Stimulated activated CD8-positive, alpha-beta memory T cell treated with anti-CD3 and anti-CD28 coated beads, Interleukin-15, amount 100 ng/mL, for 24 hours (primary cell): ENCODE data around the gene MIA3.
"Not testable (repeated sequence)": the region's sequence is repeated elsewhere in the genome, so short reads cannot be mapped to it uniquely, and the experiment has no call there.

Experiments
- DNase-seq: peaks from one replicate; pipeline ENCODE4 v3.0.0-alpha.2; 2020; ENCODE audit warnings: low read depth

The MIA3 gene

DNA sequence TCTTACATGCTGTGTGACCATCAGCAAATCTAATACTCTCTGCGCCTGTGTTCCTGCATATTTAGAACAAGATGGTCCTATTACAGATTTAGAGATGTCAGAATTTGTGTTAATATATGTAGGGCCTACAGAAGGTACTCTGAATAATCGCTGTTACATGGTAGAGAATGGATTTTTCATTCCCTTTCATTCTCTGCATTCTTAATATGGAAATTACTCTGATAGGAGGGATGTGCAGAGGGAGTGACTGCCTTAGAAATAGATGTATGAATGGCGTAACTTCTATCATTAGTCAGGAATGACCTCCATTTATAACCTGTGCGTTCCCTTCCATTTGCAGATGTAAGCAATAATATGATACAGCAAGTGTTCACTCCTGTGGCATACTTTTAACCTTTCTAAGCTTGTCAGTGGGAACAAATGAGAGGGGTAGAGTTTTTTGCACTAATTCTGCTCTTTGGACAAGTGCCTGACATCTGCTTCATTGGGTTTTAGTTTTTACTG is 45.6 kb downstream of the MIA3 start:
- no peak for DNase-seq

DNA sequence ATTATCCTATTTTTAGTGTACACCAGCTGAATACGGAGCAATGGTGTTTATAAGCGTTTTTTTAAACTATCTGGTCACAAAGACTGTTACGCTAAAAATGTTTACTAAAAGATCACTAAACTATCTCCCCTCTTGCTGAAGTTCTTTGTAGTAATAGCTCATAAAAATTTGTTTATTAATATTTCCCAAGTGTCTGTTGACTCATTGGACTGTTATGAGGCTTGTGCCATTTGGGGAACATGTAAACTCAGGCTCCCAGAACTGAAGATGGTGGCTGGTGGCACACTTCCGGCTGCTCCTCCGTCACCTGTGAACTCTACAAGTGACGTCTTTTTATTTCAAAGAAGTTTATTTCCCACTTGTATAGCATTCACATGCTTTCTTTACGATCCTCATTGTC is 48.1 kb downstream of the MIA3 start:
- DNase-seq, result no peak

DNA sequence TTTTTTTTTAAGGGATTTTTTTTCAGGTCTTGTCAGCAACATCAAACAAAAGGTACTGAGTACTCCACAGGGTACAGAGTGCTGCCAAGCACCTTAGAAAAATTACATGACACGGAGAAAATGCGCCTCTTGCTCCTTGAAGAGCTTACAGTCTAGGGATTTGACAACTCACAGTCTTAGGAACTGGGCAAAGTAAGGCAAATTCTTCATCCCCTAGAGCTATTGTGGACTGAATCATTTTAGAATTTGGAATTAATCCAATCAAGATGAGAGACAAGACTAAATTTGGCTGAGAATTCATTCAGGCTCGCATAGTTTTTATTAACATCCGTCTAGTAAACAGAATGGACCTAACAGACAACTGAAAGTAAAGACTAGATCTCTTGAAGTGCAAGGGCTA is 50.3 kb downstream of the MIA3 start:
- DNase-seq, result not testable (repeated sequence)

DNA sequence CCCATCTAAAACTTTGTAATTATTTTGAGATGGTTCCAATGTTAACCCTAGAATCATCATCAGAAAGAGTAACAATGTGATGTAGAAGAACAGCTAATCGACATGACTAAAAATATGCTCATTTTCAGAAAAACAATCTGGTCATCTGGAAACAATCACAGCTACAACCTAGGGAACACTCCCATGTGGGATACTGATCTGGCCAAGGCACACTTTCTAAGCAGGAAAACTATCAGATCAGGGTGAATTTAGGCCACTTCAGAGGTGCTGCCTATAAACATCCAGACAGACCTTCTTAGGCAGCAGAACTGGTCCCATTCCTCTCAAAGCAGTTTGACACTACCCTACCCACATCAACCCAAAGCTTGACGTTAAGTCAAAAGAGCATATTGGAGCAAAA is 51.2 kb downstream of the MIA3 start:
- DNase-seq, result not testable (repeated sequence)

DNA sequence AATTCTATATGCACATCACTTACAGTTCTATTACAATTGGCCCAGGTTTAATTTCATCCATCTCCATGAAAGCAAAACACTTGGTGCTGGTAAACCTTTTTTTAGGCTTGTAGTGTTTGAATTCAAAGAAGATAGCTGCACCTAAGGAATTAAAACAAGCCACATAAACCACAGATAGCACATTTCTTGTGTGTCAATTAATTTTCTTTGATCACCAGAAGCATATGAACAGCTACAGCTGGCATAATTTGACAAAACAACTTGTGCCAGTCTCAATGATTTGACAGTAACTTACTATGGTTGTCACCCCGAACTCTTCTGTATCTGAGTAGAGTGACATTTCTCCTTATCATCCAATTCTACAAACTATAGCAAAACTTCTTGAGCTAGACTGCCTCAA is 52.2 kb downstream of the MIA3 start:
- DNase-seq, result no peak

DNA sequence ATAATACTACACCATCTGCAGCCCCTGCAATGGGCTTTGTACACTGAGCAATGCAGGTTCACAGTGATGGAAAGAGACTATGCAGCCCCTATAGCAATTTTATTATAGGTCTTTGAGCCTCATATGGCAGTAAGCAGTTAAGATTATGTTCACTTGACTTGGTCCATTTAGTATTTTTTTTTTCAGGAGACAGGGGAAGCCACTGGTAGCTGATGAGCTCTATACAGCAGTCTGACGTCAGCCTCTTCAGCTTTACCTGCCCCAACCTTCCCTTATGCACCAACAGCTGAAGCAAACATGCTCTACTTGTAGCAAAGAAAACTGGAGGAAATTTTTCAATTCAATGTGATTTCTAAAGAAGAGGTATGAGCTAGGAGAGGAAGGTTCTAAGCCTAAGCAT is 62.2 kb downstream of the MIA3 start:
- DNase-seq, result no peak

DNA sequence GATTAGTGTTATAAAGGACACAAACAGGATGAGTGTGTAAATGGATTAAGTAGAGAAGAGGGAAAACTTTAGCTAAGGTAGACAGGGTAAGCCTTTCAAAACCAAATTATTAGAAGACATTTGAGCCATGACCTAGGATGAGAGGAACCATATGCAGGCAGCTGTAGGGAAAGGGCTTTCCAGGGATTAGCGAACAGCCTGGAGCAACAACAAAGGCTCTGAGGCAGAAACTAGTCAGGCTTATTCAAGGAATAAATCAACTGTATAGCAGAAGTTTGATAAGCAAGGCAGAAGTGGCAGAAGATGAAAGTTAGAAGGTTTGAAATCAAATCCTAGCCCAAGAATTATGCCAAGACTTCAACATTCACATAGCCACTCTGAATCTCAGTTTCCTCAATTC is 73.1 kb downstream of the MIA3 start:
- DNase-seq, result no peak

DNA sequence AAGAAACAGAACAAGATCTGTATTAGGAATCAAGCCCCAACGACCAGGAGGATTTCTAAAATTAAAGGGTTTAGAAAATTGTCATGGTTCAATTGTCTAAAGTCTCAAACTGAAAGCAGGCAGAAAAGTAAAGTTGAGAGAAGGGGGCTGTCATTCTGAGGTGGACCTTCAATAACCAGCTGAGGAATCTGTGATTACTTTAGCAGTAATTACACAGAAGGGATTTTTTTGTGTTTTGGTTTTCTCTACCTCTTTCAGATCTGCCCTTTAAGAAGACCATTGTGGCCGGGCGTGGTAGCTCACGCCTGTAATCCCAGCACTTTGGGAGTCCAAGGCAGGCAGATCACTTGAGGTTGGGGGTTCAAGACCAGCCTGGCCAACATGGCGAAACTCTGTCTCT is 77.0 kb downstream of the MIA3 start:
- DNase-seq, result no peak

DNA sequence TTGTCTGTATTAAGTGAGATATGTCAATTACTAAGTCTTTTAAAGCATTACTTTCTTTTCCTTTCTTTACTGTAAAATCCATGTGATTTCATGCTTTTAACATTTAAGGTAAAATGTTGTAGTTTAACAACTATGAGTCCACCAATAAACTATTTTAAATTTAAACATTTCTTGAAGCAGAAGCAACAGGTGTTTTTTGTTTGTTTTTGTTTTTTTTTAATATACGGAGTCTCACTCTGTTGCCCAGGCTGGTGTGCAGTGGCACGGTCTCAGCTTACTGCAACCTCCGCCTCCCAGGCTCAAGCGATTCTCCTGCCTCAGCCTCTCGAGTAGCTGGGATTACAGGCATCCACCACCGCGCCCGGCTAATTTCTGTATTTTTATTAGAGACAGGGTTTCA is 78.8 kb downstream of the MIA3 start:
- no peak for DNase-seq

DNA sequence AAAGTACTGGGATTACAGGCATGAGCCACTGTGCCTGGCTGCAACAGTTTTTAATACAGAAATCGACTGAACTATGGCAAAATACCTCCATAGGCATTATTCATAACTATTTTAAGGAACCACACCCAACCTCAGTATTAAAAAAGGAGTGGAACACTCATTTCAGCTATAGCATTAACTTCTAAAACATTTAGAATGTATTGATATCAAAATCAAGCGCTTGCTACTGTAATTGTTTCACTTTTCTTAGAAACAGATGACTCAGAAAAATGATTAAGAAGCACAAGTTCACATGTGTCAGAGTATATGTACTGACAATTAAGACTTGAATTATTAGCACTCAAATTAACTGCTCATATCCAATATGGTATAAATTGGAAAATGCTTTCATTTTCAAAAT is 79.3 kb downstream of the MIA3 start:
- no peak for DNase-seq

DNA sequence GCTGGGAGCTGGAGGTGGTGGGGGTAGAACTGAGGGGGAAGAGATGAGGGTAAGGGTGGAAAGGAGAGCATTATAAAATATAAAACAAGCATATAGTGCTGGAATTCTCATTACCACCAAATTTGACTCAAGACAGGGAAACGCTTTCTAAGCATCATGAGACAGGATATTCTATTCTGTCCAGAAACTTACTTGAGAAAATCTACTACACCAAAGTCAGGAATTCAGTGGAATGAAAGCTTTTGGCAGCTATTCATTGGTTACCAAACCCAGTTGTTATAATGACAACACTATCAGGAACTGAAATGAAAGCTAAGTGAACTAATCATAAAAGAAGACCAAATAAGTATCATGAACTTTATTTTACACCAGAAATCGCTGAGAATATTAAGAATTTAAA is 79.9 kb downstream of the MIA3 start:
- DNase-seq, result no peak

DNA sequence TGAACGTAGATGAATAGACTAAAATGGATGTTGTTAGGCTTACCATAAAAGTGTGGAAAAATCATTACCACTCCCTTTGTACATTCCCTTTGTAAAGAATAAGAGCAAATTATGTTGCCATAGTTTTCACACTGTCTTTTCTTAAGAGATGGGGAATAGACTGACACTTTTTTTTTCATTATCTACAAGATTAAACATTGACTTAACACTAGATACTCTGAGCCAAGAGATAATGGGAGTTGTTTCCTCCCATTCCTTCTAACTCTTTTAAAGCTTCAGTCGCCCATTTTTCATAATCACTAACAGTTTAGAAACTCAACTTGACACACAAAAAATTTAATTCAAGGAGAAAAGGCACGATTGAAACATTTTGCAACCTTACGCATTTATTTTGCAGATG is 84.3 kb downstream of the MIA3 start:
- no peak for DNase-seq

DNA sequence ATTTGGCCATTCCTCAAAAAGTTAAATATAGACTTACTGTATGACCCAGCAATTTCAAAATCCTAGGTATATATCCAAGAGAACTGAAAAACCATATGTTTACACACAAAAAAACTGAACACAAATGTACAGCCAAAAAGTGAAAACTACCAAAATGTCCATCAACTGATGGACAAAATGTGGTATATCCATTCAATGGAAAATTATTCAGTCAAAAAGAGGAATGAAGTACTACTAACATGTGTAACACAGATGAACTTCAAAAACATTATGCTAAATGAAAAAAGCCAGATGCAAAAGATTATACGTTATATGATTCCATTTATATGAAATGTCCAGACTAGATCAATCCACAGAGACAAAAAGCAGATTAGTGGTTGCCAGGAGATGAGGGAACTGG is 86.4 kb downstream of the MIA3 start:
- DNase-seq, result no peak

DNA sequence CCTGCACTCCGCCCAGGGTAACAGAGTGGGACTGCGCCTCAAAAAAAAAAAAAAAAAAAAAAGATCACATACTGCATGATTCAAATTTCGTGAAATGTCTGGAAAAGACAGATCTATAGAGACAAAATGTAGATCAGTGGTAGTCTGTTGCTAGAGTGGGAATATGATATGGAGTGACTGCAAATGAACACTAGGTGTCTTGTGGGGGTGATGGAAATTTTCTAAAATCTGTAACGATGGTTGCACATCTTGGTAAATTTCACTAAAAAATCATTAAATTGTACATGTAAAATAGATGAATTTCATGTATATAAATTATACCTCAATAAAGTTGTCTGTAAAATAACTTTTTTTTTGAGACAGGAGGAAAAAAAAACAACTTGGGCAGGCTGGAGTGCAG is 88.9 kb downstream of the MIA3 start:
- no peak for DNase-seq

DNA sequence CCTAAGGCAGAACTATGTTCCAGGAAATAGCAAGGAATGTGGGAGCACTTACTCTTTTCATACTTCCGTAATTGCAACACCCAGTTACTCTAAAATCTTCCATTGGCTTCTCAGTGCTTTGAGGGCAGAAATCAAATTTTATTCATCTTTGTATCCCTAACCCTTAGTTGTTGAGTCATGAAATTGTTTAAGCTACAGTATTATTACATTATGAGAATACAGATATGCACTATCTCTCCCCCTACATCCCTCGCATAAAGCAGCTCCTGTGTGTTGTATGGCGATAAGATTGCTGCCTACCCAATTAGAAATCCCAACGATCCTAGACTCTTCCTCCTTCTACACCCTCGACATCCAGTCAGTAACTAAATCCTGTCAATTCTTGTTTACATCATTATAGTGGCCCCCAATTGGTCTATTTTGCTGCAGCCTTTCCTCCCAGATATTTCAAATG is 91.8 kb downstream of the MIA3 start:
- no peak for DNase-seq

DNA sequence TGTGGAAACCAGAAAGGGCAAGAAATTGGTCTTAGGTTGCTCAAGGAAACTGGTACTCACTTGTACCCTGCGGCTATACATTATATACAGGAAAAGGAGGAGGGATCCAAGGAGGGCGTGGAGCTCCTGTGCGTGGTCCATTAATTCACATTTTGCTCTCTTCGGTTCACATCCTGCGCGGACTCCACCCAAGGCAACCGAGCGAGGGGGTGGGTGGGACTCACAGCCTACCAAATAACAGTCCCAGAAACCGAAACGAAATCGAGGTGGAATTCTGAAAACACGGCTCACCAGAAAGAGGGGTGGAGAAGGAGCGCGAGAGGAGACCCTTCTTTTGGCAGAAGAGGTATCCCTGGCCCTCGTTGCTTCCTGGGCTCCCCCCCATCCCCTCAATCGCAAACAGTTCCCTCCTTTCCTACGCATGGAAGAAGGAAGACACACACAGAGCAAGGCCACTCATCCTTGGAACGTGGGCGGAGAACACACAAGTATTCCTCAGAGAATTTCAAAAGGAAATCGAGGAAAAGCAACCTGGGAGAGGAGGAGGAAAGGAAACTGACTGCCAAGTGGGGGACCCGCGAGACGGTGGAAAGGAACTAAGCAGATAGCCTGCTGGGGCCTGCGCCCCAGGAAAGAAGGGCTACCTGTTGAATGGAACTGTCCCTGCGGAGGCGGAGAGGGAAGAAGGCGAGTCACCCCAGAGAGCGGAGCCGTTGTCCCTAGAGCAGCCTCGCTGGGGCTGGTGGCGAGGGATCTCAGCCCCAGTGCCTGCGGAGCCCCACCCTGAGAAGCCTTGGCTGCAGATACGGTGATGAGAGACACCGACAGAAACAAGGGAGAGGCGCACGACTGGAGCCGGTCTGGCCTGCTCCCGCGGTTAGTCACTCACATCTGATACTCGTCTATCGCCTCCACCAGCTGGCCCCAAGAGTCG is 93.7 kb downstream of the MIA3 start:
- peak; percentile 6 for DNase-seq

DNA sequence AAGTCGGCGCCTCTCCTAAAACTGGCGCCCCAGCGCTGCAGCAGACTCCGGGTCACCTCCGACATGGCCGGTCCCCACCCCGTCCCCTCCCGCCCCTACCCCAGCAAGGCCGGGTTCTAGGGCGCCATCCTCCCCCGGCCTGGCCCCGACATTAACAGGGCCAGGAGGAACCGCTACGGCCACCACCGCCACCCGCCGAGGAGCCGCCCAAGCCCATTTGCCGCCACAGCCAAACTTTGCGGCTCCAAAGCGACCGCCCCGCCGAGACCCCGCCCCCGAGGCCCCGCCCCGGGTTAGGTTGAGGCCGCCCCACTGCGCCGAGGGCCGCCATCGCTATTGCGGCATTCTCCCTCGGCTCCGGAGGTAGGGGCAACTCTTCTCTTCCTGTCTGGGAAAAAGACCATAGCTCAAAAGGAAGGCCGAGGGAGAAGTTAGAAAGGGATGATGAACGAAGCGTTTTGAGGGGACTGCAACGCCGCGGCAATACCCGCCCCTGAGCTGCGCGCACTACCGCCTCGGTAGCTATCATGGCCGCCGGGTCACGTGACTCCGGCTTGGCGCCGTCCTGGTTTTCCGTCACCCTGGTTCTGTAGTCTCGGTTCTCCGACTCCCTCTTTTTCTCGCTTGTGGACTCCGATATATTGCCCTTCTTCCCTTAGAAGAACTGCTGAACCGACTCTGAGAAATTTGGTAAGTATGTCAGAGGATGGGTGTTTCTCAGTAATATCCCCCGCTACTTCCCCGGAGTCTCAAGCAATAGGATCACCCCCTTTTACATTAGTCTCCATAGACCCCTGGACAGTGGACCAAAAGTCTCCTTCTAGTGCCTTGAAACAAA is 94.6 kb downstream of the MIA3 start, which contains the start of the genes AIDA and BROX:
Gene AIDA (minus strand): TSS at position 239 of the 838 bp plus-strand sequence. CDS start 174 bp downstream, at position 65.
Gene BROX (plus strand): TSS at position 312 of the 838 bp plus-strand sequence. CDS start 3,136 bp downstream, outside the sequence.
- peak; percentile 94 for DNase-seq

DNA sequence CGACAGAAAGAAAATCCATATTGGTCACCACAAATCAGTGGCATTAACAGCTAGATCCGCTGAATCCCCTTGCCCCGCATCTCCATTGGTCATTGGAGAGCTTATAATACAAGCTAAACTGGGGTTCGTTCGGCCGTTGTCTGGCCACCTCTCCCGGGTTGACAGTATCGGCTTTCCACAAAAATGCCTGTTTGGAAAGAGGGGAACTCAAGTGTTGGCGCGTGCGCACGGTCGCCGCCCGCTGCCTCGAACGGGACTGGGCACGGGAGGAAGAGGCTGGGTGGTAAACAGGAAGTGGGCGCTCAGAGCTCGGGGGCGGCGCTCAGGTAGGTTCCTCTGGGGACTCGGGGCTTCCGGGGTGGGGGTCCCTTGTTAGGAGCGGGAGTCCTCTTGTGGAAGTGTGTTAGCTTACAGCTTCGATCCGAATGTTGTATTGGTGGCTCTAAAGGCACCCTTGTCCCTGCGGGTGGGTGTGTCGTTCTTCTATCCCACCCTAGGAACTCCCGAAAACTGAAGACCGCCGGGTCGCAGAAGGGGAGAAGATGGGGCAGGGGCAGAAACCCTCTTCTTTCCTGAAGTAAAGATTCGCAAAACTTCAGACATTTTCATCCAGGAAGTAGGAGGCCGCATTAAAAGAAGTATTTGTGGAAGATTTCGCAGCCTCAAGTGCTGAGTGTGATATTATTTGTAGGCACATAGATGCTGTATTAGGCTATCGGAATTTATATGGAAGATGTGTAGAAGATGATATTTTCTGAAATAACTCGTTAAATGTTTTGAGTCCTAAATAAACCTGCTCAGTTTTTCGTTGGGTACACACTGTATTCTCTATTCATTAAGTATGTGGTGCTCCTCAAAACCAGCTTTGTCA is 95.4 kb downstream of the MIA3 start:
- DNase-seq, result peak; percentile 80

DNA sequence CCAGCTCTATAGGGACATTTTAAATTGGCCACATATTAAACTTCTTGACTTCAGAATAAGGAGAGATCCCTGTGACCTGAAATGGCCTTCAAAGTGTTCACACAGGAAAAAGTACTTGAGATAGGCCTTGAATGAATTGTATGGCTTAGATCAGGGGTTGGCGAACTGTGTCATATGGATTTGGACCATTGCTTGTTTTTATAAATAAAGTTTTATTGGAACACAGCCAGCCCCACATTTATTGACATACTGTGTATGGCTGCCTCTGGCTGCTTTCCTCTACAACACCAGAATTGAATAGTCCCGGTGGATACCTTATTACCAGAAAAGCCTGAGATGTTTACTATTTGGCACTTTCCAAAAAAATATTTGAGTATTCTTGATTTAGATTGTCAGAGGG is 98.5 kb downstream of the MIA3 start:
- DNase-seq, result no peak
